K562 (cell line): ENCODE results near the gene ABCC11. TPM values are rescaled to one million over a fixed set of nuclear protein-coding genes. Genes with fewer than 3 reads are reported as not detected.

Experiments used
- ATAC-seq: fragments of 200-7000 bp; cut with Tn5 transposase; 3 replicates; pipeline ENCODE4 v1.9.1; 2020; ENCODE audit warnings: moderate library complexity
- BruUV-seq: library from RNA; stranded (reverse); fragments of 400-500 nt; replicated peaks from 2 replicates; lab custom pipeline; 2021; lab: Mats Ljungman, UMichigan
- CTCF ChIA-PET: fragments of 300-600 bp; formaldehyde crosslinking; extraction: SDS; loops from one replicate; lab custom pipeline; 2021; ENCODE audit warnings: low intra/inter-chr PET ratio; lab: Yijun Ruan, JAX
- POLR2A ChIA-PET: fragments of 300-600, 350-650 bp; sonication (Branson Sonifier 250); formaldehyde crosslinking; extraction: SDS; loops from one replicate; lab custom pipeline; 2021; ENCODE audit warnings: antibody characterized with exemption, inconsistent platforms; lab: Yijun Ruan, JAX
- DNase-seq, 4 experiments: peaks; one replicate each; pipeline versions ENCODE4 v3.0.0 to v3.0.0-alpha.2; 2011 to 2018; ENCODE audit warnings: low spot score in 3 of 4, mixed read lengths in 3 of 4; ENCODE audit errors: extremely low read depth in 1 of 4
- FAIRE-seq: peaks from 2 replicates; lab custom pipeline; 2011; peaks lifted over from hg19 to GRCh38; lab: Jason Lieb, UNC
- H2AFZ ChIP-seq: 2 replicates; pipeline ENCODE4 v1.6.0; 2011; ENCODE audit warnings: low read depth, low read length, control low read depth, inconsistent platforms
- H3K27ac ChIP-seq: fragments of 200-600 bp; 3 replicates; pipeline ENCODE4 v1.8.0; 2011; ENCODE audit warnings: low read depth, mild to moderate bottlenecking, control low read depth, inconsistent platforms, low read length, moderate library complexity, mixed read lengths; ENCODE audit errors: extremely low read depth
- H3K27me3 ChIP-seq, 2 experiments: fragments of 300-600 bp in 1 of 2; 2 replicates in 1 of 2; 3 replicates in 1 of 2; pipeline versions ENCODE4 v1.6.0 to v1.8.0; 2011; ENCODE audit warnings: inconsistent platforms in 2 of 2, low read length in 2 of 2, mild to moderate bottlenecking in 1 of 2, mixed read lengths in 1 of 2, moderate library complexity in 1 of 2; ENCODE audit not compliant: control insufficient read depth in 2 of 2, insufficient read depth in 2 of 2
- H3K36me3 ChIP-seq: fragments of 300-600 bp; 3 replicates; pipeline ENCODE4 v1.8.0; 2011; ENCODE audit warnings: mild to moderate bottlenecking, low read length, inconsistent platforms; ENCODE audit not compliant: control insufficient read depth, insufficient read depth
- H3K4me1 ChIP-seq, 2 experiments: fragments of 200-600 bp in 1 of 2; replicated peaks in 1 of 2; 2 replicates in 1 of 2; 3 replicates in 1 of 2; pipeline versions ENCODE4 v1.5.1 to v1.8.0; 2011; ENCODE audit warnings: inconsistent platforms in 2 of 2, low read length in 2 of 2, mild to moderate bottlenecking in 1 of 2, mixed read lengths in 1 of 2, moderate library complexity in 1 of 2; ENCODE audit not compliant: control insufficient read depth in 2 of 2, insufficient read depth in 2 of 2
- H3K4me2 ChIP-seq: 2 replicates; pipeline ENCODE4 v1.6.1; 2011; ENCODE audit warnings: low read length, control low read depth, inconsistent platforms, mixed read lengths; ENCODE audit not compliant: insufficient read depth
- H3K4me3 ChIP-seq: fragments of 200-600 bp; sonication (generic), shearing (Covaris generic); 2 replicates; pipeline ENCODE4 v1.5.1; 2016; ENCODE audit warnings: control low read depth, inconsistent platforms
- H3K79me2 ChIP-seq: fragments of 200-600 bp; 3 replicates; pipeline ENCODE4 v1.8.0; 2011; ENCODE audit warnings: low read length, inconsistent platforms; ENCODE audit not compliant: control insufficient read depth, insufficient read depth
- H3K9ac ChIP-seq, 2 experiments: 2 replicates each; pipeline versions ENCODE4 v1.6.0 to v1.6.1; 2011; ENCODE audit warnings: low read depth in 2 of 2, low read length in 2 of 2, control low read depth in 1 of 2, inconsistent platforms in 1 of 2, mild to moderate bottlenecking in 1 of 2, mixed read lengths in 1 of 2; ENCODE audit not compliant: insufficient read depth in 1 of 2
- H3K9me1 ChIP-seq: one replicate; pipeline ENCODE4 v1.6.0; 2011; ENCODE audit warnings: inconsistent platforms, mild to moderate bottlenecking, low read length, moderate library complexity; ENCODE audit not compliant: control insufficient read depth, insufficient read depth
- H3K9me3 ChIP-seq: replicated peaks from 2 replicates; pipeline ENCODE4 v1.5.1; 2011; ENCODE audit warnings: low read depth, low read length, inconsistent platforms; ENCODE audit not compliant: control insufficient read depth, insufficient read depth
- H4K20me1 ChIP-seq: replicated peaks from 2 replicates; pipeline ENCODE4 v1.6.1; 2011; ENCODE audit warnings: low read length, inconsistent platforms, mixed read lengths; ENCODE audit not compliant: control insufficient read depth, insufficient read depth
- RFX5 ChIP-seq: IDR thresholded peaks from 2 replicates; pipeline ENCODE4 v1.6.1; 2011; ENCODE audit warnings: low read depth, mild to moderate bottlenecking, improper control_type of control experiment, low read length
- ZNF282 ChIP-seq: sonication (generic); formaldehyde crosslinking; IDR thresholded peaks from 2 replicates; pipeline ENCODE4 v1.8.1; 2023; ENCODE audit warnings: missing genetic modification reagents
- ZNF551 ChIP-seq: fragments of 250-450 bp; sonication (Bioruptor Pico); IDR thresholded peaks from 2 replicates; pipeline ENCODE4 v1.5.0; 2021; ENCODE audit warnings: mild to moderate bottlenecking, moderate library complexity
- WGBS: fragments of 100-300 bp; shearing (Covaris generic); methylation state at CpG from one replicate; pipeline ENCODE4 v1.1.6; 2016; ENCODE audit warnings: low coverage, mixed read lengths; ENCODE audit not compliant: insufficient coverage; ENCODE audit errors: missing lambda C conversion rate; 5-methylcytosine and 5-hydroxymethylcytosine counted together
- in situ Hi-C: fragments of 300-500 bp; cut with MboI; formaldehyde crosslinking; loops from 4 replicates; pipeline ENCODE4 v1.15.0; 2018; ENCODE audit warnings: inconsistent platforms, mixed read lengths
- intact Hi-C: fragments of 100-400 bp; cut with micrococcal nuclease; formaldehyde crosslinking; loops from 2 replicates; pipeline ENCODE4 v1.14.2; 2022
- polyA plus RNA-seq, 8 experiments: library from polyadenylated mRNA; depleted of rRNA in 4 of 8; stranded (reverse) in 5 of 8; unstranded in 3 of 8; fragments of >200 nt; fragmentation: Nextera tagmentation in 2 of 8; fragmentation: Illumina TruSeq in 1 of 8; extraction: Ambion mirVana in 2 of 8; extraction: Trizol in 1 of 8; gene quantifications; 2 replicates each; pipeline versions ENCODE4 v1.2.1 to v1.2.3, GENCODE V29; 2011 to 2014; ENCODE audit warnings: inconsistent platforms in 1 of 8, missing spikeins in 1 of 8
- total RNA-seq, 7 experiments: library from RNA; depleted of rRNA in 6 of 7; stranded (reverse); fragments of >200 nt in 6 of 7; fragmentation: Illumina TruSeq in 2 of 7; extraction: Trizol in 2 of 7; gene quantifications; 2 replicates each; pipeline versions ENCODE4 v1.2.1 to v1.2.3, GENCODE V29; 2011 to 2021; ENCODE audit warnings: low replicate concordance in 1 of 7
- TF ChIP-seq, protein P1 (sequence below): fragments of 250-450 bp; sonication (Bioruptor Pico); IDR thresholded peaks from 2 replicates; pipeline ENCODE4 v1.9.0; 2021; ENCODE audit warnings: mild to moderate bottlenecking, inconsistent platforms
- TF ChIP-seq, protein P2 (sequence below): fragments of 450-650 bp; IDR thresholded peaks from 2 replicates; pipeline ENCODE4 v1.6.1; 2016; ENCODE audit warnings: antibody characterized with exemption
- TF ChIP-seq, protein P3 (sequence below): fragments of 250-450 bp; sonication (Bioruptor Pico); IDR thresholded peaks from 2 replicates; pipeline ENCODE4 v1.8.0; 2022; ENCODE audit warnings: moderate library complexity, mild to moderate bottlenecking, inconsistent platforms

The ABCC11 gene
- total and polyA plus RNA-seq, 9 of the 15 experiments (the other 6 are each of a cell fraction or from before 2014, with no cell fraction given): 0.04 to 0.14 (median 0.04) TPM; not detected in 6

DNA sequence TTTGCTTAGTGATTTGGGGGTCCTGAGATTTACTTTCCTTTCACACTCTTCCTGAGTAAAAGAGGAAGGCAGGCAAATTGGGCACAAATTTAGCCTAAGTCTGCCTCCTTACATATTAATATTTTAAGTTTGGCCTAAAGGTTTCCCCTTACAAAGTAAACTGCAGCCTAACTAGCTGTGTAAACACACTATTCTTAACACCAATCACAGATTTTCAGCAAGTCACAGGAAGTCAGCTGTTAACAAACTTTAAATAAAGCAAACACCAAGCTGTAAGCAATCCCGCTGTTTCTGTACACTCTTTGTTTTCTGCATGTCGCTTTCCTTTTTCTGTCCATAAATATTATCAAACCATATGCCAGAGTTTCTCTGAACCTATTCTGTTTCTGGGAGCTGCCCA lies 45.1 kb upstream of the ABCC11 start:
- no peak for ATAC-seq

More for the DNA sequence above, 45.1 kb upstream of the ABCC11 start:
- no peak for DNase-seq
- Histone ChIP-seq H3K4me1 (no peaks in the 10 kb centered on the region), H3K36me3 (peaks cover 56% of the 10 kb centered on the region; the same call in 2 of the 3 replicates), H3K9ac (no peak overlapping the region), H3K4me3 (no peak overlapping the region), H3K4me2 (no peak overlapping the region), H3K27me3 (no peaks in the 10 kb centered on the region), H2AFZ (no peak overlapping the region), H3K9me3 (no peaks in the 10 kb centered on the region), H3K79me2 (no peaks in the 10 kb centered on the region), H3K9me1 (no peaks in the 10 kb centered on the region), H4K20me1 (no peaks in the 10 kb centered on the region), H3K27ac (no peak overlapping the region)
- intact Hi-C loops: no loop called here
- POLR2A ChIA-PET: no interaction called here
- FAIRE-seq: no peak
- no TSS peak for BruUV-seq
- CTCF ChIA-PET: no interaction called here
- TF ChIP-seq, protein P1, sequence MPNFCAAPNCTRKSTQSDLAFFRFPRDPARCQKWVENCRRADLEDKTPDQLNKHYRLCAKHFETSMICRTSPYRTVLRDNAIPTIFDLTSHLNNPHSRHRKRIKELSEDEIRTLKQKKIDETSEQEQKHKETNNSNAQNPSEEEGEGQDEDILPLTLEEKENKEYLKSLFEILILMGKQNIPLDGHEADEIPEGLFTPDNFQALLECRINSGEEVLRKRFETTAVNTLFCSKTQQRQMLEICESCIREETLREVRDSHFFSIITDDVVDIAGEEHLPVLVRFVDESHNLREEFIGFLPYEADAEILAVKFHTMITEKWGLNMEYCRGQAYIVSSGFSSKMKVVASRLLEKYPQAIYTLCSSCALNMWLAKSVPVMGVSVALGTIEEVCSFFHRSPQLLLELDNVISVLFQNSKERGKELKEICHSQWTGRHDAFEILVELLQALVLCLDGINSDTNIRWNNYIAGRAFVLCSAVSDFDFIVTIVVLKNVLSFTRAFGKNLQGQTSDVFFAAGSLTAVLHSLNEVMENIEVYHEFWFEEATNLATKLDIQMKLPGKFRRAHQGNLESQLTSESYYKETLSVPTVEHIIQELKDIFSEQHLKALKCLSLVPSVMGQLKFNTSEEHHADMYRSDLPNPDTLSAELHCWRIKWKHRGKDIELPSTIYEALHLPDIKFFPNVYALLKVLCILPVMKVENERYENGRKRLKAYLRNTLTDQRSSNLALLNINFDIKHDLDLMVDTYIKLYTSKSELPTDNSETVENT (CRISPR knock-in tag): no peak
- TF ChIP-seq ZNF551: no peak
- TF ChIP-seq, protein P2, sequence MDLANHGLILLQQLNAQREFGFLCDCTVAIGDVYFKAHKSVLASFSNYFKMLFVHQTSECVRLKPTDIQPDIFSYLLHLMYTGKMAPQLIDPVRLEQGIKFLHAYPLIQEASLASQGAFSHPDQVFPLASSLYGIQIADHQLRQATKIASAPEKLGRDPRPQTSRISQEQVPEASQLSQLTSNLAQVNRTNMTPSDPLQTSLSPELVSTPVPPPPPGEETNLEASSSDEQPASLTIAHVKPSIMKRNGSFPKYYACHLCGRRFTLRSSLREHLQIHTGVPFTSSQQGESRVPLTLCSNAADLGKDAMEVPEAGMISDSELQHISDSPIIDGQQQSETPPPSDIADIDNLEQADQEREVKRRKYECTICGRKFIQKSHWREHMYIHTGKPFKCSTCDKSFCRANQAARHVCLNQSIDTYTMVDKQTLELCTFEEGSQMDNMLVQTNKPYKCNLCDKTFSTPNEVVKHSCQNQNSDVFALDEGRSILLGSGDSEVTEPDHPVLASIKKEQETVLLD: no peak
- no peak for TF ChIP-seq RFX5
- TF ChIP-seq ZNF282 (CRISPR knock-in tag): no peak
- TF ChIP-seq, protein P3, sequence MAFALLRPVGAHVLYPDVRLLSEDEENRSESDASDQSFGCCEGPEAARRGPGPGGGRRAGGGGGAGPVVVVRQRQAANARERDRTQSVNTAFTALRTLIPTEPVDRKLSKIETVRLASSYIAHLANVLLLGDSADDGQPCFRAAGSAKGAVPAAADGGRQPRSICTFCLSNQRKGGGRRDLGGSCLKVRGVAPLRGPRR (CRISPR knock-in tag): no peak
- in situ Hi-C loops: no loop called here
- whole genome bisulfite sequencing: 100% methylated on average over 2 of the region's 2 CpGs
